HL-60 (cell line): ENCODE results near the gene TGM2.

ENCODE experiments used
- CTCF ChIP-seq: IDR thresholded peaks from one replicate; pipeline ENCODE4 v1.5.1; 2011; ENCODE audit warnings: low read length, control low read depth, inconsistent platforms; ENCODE audit not compliant: insufficient read depth
- GABPA ChIP-seq: IDR thresholded peaks from 2 replicates; pipeline ENCODE4 v1.6.1; 2012; ENCODE audit warnings: low read depth

- TF ChIP-seq CTCF (no peak), GABPA (no peak)
These were observed 13.5 kb upstream of the TGM2 start for GRCh38 chr20:38178581-38178980.
